DMS79 (cell line): ENCODE data around the gene MYH9.
A peak's percentile ranks its signal among the peaks of the same experiment; 100 is the strongest.
"Not testable (repeated sequence)": the region's sequence is repeated elsewhere in the genome, so short reads cannot be mapped to it uniquely, and the experiment has no call there.

Experiments used
- DNase-seq: peaks from one replicate; lab custom pipeline; 2025; lab: John Stamatoyannopoulos, UW

The MYH9 gene

DNA sequence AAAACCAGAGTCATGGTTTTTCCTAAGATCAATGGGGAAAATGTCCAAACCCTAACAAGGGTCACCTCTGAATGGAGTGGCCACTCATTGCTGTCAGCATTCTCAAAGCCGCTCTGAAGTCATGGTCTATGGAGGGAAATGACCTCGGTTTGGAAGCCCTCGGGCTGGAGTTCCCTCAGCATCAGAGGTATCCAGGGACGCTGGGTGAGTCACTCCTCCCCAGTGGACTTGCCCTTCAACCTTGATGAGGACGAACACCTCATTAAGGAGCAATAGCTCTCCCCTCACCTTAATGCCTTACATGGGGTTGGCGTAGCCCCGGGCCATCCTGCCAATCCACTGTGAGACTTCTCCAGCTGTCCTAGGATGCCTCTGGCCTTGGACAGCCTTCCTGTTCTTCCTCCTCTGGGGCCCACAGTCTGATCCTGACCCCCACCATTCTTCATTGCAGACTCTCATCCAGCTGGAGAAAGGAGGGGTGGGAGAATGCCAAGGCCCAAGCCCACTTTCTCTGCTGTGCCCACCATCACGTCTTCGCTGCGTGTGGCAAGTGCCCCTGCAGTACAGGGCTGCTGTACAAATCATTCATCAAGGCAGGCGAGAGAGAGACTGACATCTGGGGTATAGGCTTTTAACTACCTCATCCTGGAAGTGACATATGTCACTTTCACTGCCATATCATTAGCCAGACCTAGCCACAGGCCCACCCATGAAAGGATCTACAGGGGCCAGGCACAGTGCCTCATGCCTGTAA lies 25.4 kb upstream of the MYH9 start:
- no peak for DNase-seq

DNA sequence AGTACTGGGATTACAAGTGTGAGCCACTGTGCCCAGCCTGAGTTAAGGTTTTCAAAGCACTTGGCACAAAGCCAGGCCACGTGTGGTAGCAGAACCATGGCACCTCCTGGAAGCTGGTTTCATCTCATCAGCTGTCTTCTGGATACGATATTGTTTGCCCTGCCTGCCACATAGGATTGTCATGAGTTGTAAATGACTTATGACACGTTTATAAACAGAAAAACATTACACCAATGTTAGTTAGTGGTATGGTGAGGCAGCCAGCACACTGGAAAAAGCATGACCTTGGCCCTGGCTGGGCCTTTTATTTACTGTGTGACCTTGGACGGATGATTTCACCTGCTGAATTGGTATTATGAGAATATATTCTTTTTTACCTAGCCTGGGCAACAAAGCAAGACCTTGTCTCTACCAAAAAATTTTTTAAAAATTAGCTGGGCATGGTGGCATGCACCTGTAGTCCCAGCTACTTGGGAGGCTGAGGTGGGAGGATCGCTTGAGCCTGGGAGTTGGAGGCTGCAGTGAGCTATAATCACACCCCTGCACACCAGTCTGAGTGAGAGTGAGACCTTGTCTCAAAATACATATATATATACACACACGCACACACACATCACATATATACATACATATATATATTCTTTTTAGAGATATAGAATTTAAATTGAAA lies 24.0 kb upstream of the MYH9 start:
- no peak for DNase-seq

DNA sequence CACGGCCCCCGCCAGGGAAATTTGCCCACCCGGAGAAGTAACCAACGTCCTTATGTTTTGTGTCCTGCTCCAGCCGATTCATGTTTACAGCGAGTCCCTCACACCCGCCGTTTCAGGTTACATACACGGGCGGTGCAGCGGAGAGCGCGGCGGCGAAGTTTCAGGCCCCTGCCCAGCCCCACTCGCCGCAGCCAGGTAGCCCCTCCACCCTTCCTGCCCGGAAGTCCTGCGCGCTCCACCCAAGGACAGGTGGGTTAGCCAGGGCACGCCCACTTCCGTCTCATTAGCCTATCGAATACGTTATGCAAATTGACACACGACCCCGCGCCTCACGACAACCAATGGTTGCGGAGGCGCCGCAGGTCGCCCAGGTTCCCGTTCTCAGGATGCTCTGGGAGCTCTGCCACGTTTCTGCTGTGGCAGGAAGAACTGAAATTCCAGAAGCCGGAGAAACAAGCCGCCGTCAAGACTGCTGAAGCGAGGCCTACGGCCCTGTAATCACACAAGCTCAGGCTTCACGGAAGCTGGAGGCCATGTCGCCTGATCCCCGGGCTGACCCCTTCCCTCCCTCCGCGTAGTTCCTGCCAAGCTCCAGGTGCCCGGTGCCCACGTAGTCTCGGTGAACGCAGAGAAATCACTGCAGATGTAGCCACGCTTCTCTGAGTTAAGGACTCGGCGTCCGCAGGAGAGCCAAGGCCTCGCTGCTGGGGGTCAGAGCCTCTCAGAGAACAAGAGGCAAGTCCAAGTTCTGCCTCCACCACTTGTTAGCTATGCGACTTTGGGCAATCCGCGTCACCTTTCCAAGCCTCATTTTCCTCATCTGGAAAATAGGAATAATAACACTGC lies 22.4 kb upstream of the MYH9 start:
- peak; percentile 93 for DNase-seq

DNA sequence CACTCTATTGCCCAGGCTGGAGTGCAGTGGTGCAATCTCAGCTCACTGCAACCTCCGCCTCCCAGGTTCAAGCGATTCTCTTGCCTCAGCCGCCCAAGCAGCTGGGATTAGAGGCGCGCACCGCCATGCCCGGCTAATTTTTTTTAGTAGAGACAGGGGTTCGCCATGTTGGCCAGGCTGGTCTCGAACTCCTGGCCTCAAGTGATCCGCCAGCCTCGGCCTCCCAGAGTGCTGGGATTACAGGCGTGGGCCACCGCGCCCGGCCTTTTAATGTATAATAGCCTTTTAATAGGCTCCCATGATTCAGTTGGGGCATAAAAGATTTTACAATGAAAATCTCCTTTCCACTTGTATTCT lies 21.8 kb upstream of the MYH9 start:
- not testable (repeated sequence) for DNase-seq

DNA sequence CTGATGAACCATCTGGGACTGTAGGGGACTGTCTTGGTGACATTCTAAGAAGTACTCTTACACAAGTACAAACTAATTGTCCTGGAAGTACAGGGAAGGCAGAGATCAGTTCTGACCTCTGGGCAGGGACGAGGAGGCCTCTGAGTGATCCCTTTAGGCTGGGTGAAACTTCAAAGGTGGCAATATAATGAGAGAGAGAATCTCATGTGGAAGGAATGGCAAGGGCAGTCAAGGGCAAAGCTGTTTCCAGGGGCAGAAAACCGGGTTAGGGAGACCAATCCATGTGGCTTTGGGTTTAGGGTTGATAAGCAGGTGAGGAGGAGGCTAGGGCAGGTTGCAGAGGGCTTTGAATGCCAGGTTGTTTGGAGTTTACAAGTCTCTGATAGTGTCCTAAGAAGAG lies 21.3 kb upstream of the MYH9 start:
- no peak for DNase-seq

DNA sequence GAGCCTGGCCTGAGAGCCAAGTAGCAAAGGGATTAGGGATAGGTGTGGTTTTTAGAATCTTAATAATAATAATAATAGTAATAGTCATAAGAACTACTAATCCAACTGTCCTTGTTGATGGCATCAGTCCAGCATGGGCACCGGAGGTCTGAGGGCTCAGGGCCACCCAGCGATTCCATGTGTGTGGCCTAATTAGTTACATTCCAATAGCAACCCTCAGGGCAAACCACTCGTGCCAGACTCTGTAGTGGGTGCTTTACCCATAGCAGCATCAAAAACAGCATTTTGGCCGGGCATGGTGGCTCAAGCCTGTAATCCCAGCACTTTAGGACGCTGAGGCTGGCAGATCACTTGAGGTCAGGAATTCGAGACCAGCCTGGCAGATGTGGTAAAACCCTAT lies 19.0 kb upstream of the MYH9 start:
- no peak for DNase-seq

DNA sequence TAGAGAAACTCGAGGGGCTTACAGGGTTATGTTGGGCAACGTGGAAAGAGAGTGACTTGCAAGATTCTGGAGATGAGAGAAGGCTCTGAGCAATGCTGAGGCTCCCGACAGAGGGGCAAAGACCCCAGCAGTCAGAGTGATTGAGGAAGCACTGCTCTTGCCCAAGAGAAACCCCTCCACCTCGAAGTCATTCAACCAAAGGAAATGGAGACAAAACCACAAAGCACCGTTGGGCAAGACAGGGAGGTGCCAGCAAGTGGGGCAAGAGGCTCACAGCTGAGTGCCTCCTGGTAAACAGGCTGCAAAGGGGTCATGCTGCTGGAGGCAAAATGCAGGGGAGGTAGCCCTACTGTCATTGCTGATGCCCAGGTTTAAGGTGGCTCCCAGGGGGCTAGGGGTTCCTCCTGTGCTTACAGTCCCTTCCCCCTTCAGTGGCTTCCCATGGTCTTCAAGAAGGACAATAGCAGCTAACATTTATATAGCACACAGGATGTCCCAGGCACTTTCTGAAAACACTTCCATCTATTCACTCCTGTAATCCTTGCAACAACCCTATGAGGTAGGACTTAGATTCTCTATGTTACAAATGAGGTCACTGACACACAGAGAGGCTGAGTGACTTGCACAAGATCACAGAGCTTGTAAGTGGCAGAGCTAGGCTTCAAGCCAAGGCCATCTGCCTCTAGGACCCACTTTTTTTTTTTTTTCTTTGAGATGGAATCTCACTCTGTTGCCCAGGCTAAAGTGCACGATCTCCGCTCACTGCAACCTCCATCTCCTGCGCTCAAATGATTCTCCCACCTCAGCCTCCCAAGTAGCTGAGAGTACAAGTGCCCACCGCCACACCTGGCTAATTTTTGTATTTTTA lies 18.1 kb upstream of the MYH9 start:
- DNase-seq, result no peak

DNA sequence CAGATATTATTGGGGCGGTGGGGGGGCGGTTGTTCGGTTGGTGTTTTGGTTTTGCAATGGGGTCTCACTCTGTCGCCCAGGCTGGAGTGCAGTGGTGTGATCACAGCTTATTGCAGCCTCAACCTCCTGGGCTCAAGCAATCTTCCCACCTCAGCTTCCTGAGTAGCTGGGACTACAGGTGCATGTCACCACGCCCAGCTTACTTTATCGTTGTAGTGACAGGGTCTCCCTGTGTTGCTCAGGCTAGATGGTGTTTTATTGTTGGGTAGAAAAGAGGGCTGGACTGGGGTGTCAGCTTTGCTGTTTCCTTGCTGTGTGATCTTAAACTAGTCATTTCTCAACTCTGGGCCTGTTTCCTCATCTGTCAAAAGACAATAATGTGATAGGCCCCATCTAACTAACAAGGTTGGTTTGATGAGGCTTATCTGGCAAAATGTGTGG lies 17.5 kb upstream of the MYH9 start:
- no peak for DNase-seq

DNA sequence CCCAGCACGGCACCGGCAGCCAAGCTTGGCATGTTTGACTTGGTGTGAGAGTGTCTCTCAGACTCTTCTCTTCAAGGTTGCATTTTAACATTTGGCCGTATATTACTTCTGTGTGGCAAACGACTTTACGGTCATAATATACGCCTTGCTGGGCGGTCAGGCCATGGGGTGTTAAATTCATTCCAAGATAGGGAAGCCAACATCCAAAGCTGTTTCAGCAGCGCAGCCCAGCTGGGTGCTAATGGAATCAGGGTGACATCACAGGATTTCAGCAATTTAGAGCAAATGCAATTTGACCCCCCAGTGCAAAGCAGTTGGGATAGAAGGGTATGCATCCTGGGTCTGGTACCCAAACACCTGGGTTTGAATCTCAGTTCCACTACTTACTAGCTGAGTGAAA lies 16.7 kb upstream of the MYH9 start:
- DNase-seq, result no peak

DNA sequence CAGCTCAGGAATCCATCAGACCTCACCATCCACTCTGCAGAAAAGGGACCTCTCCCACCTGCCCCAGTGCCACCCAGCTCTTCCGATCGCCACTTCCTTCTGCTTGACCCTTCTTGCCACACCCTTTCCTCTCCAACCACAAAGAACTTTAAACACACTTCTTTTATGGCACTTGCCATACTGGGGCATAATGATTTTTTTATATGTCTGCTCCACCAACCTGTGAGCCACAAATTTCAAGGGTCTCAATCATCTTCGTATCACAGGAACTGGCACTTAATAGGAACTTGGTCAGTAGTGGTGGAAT lies 11.7 kb upstream of the MYH9 start:
- DNase-seq, result no peak

DNA sequence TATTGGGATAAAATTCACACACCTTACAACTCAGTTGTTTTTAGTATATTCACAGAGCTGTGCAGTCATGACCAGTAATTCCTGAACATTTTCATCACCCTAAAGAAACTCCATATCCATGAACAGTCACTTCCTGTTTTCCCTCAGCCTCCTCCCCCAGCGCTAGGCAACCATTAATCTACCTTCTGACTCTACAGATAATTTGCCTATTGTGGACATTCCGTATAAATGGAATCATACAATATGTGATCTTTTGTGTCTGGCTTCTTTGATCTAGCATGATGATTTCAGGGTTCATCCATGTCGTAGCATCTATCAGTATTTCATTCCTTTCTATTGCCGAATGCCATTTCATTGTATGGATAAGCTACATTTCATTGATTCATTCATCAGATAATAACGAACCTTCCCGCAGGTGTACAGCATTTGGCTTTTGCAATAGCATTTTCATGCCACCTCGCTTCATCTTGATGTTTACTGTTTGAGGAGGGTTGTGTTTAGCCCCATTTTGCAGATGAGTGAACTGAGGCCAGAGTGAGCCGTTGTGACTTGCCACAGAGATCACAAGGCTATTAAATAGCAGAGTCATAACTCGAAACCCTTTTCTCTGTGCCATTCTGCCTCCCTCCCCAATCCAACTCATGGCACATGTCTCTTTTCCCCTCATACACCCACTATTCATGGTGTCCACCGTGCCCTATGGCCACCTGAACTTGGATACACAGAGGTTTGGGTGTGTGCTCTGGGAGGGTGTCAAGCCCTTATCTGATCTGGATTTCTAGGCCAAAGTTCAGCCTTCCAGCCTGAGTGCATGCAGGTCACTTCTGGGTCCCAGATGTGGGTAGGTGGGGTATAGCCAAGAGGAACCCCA lies 11.1 kb upstream of the MYH9 start:
- no peak for DNase-seq

DNA sequence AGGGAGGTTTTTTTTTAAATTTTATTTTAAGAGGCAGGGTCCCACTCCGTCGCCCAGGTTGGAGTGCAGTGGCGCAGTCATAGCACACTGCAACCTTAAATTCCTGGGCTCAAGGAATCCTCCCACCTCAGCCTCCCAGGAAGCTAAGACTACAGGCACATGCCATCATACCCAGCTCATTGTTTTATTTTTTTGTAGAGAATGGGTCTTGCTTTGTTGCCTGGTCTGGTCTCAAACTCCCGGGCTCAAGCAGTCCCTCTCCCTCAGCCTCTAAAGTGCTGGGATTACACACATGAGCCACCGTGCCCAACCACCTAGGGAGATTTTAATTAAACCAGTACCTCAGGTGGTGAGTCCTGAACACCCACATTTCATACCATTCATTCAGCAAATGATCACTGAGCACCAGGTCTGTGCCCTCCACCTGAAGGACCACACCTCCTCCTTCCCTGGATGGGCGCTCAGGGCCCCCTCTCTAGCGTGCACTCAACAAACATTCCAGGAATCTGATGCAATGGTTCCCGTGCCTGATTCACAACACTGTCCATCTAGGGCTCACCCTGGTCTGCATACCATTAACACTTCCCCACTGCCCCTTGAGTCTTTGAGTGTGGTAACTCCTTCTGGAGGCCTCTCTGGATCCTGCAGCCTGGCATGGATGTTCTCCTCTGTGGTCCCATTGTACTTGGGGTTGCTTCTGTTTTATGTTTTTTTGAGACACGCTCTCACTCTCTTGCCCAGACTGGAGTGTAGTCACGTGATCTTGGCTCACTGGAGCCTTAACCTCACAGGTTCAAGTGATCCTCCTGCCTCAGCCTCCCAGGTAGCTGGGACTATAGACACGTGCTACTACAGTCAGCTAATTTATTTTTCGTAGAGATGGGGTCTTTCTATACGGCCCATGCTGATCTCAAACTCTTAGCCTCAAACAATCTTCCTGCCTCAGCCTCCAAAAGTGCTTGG lies 9.6 kb upstream of the MYH9 start:
- DNase-seq, result no peak

DNA sequence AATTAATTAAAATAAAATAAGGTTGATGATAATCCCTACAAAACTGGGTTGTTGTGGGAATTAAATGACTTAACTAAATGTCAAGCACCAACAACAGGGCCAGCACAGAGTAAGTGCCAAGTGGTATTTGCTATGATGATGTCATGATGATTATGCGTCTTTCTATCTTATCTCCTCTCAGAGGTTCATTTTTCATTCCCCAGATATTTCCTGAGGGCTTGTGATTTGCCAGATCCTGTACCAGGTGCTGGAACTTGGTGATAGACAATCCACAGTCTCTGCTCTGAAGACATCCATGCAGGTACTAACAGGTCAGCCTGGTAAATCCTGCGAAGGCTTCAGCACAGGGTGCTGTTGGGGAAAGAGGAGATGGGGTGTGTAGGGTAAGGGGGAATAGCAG lies 8.1 kb upstream of the MYH9 start:
- no peak for DNase-seq

DNA sequence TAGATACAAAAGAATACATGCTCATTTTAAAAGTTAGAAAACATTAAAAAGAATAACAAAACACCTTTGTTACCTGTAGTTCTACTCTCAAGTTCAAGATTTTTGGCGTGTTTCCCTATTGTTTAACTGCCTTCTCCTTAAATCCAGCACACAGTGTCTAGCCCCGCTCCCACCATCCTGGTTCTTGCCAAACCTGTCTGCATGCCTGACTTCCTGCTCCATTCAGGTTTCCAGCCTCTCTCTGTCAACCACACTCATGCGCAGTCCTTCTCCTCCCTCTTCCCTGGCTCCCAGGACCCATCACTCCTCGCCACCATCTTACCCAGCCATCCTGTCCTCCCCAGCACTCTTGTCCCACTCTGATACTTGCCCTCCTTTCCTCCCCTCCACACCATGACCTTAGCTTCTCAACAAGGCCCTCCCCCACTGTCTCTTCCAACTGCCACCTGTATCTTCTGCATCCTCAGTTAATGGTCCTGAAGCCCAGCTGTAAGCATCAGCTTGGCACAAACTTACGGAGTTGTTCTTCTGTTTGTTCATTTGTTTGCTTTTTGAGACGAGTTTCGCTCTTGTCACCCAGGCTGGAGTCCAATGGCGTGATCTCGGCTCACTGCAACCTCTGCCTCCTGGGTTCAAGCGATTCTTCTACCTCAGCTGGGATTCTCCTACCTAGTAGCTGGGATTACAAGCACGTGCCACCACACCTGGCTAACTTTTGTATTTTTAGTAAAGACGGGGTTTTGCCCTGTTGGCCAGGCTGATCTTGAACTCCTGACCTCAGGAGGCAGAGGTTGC lies 7.5 kb upstream of the MYH9 start:
- DNase-seq, result no peak

DNA sequence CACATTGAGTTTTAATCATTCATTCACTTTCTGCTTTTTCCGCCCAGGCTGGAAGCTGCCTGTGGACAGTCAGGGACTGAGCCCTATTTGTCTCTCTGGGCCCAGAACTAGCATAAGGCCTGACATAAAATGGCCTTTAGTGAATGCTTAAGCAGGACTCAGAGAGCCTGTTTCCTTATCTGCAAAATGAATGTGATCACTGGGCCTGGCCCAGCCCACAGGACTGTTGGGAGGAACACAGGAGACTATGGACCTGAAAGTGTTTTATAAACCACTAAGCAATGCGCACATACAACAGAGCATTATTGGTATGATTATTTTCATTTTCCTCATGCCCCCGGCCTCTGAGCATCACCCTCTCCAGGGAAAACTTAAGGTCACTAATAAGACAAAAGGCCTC lies 3.9 kb upstream of the MYH9 start:
- no peak for DNase-seq

DNA sequence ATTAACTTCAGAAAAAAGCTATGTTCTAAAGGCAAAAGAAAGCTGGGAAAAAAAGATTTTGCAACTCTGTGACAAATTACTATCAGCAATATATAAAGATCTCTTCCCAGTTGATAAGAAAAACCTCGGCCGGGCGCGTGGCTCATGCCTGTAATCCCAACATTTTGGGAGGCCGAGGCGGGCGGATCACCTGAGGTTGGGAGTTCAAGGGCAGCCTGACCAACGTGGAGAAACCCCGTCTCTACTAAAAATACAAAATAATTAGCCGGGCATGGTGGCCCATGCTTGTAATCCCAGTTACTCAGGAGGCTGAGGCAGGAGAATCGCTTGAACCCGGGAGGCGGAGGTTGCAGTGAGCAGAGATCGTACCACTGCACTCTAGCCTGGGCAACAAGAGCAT lies 1.4 kb upstream of the MYH9 start:
- not testable (repeated sequence) for DNase-seq

DNA sequence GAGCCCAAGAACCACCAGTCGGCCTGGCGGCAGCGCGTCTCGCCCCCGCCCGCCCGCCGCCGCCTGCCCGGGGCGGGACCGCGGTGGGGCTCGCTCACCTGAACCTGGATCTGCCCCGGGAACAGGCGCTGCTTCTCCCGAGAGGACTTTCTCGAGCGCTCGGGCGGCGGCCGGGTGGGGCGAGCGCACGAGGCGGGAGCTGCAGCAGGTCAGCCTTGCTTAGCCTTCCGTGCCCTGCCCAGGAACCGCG lies 133 bp downstream of the MYH9 start:
- DNase-seq, result no peak

DNA sequence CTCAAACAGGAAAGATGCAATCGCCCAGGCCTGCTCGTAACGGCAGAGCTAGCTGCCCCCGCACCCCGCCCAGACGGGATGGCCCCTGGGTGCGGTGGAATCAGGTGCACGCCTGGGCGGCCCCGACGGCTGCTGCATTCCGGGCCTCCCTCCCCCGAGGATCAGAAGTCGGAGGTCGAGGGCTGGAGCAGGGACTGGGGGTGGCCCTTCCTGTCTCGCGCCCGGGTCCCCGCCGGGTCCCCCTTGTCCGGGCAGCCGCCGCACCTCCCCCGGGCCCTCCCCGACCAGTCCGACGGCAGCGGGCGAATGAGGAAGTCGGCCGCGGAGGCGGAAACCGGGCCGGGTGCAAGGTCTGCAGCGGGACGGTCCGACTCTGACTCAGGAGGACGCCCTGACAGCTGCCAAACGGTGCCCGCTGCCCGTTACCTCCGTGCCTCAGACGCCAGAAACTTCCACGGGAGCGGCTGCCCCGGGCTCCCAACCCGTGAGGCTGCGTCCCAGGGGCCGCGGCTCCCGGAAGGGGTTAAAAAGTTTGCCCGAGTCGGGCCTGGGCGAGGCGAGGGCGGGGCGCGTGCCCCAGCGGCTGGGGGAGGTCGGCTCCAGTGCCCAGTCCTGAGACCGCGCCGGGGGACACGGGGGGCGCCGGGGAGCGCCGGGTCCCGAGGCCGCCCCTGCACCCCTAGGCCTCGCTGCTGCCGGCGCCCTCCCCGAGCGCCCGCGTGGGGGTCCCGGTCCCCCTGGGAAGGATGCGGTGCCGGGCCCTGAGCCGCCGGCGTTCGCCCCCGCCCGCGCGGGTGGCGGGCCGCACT lies 663 bp downstream of the MYH9 start:
- DNase-seq, result no peak
